ENCODE data around the gene LCN9. TPM values are rescaled to one million over a fixed set of nuclear protein-coding genes. Genes with fewer than 3 reads are reported as not detected.

Gene LCN9
- total RNA-seq, 1 donor from 2014 or later = not detected

DNA sequence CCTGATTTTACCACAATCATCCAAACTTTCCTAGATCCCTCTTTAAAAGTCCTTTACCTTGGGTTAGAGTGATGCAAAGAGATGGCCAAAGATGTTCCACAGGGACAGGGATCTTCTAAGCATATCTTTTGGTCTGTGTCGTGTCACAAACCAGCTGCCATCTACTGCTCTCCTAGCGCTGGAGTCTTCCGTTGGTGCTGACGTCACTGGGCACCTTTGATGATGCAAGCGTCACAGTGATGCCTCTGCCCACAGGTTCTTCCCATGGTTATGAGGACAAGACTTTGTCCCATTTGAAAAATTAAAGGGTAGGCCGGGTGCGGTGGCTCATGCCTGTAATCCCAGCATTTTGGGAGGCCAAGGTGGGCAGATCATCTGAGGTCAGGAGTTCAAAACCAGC, 22.1 kb upstream of the LCN9 start:
- Histone ChIP-seq H3K9me3 (replicated peaks) (peaks cover 28% of the 10 kb centered on the region), H3K27ac (replicated peaks) (no peak overlapping the region), H3K4me1 (no peaks in the 10 kb centered on the region), H3K27me3 (ENCODE audit: low read depth) (peaks cover 59% of the 10 kb centered on the region), H3K36me3 (no peaks in the 10 kb centered on the region), H3K4me3 (no peak overlapping the region)
- intact Hi-C loops (cut with micrococcal nuclease) = no loop called here
- TF ChIP-seq, protein P1, sequence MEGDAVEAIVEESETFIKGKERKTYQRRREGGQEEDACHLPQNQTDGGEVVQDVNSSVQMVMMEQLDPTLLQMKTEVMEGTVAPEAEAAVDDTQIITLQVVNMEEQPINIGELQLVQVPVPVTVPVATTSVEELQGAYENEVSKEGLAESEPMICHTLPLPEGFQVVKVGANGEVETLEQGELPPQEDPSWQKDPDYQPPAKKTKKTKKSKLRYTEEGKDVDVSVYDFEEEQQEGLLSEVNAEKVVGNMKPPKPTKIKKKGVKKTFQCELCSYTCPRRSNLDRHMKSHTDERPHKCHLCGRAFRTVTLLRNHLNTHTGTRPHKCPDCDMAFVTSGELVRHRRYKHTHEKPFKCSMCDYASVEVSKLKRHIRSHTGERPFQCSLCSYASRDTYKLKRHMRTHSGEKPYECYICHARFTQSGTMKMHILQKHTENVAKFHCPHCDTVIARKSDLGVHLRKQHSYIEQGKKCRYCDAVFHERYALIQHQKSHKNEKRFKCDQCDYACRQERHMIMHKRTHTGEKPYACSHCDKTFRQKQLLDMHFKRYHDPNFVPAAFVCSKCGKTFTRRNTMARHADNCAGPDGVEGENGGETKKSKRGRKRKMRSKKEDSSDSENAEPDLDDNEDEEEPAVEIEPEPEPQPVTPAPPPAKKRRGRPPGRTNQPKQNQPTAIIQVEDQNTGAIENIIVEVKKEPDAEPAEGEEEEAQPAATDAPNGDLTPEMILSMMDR (IDR thresholded peaks at IDR 0.05; ENCODE audit: borderline replicate concordance) = no peak
- DNase-seq = no peak

DNA sequence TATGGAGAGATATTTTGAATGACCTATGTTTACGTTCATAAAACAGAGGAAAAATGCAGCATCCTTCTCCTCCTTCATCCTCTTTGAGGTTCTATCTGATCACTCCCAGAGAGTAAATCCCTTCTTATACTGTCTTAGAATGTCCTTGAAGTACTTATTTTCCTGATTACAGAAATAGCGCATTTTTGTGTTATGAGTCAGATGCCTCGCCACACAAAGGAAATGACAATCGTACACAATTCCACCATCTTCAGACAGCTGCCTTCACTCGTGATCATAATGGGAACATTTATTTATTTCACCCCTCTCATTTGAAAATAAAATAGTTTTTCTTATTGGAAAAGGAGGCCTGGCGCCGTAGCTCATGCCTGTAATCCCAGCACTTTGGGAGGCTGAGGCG, 21.4 kb upstream of the LCN9 start:
- intact Hi-C loops (cut with micrococcal nuclease) = no loop called here
- Histone ChIP-seq H3K27ac (replicated peaks) (no peak overlapping the region), H3K9me3 (replicated peaks) (peaks cover 35% of the 10 kb centered on the region), H3K4me3 (no peak overlapping the region), H3K36me3 (no peaks in the 10 kb centered on the region), H3K4me1 (no peaks in the 10 kb centered on the region), H3K27me3 (ENCODE audit: low read depth) (peaks cover 52% of the 10 kb centered on the region)
- no peak for DNase-seq
- TF ChIP-seq, protein P1 (IDR thresholded peaks at IDR 0.05; ENCODE audit: borderline replicate concordance) = no peak

DNA sequence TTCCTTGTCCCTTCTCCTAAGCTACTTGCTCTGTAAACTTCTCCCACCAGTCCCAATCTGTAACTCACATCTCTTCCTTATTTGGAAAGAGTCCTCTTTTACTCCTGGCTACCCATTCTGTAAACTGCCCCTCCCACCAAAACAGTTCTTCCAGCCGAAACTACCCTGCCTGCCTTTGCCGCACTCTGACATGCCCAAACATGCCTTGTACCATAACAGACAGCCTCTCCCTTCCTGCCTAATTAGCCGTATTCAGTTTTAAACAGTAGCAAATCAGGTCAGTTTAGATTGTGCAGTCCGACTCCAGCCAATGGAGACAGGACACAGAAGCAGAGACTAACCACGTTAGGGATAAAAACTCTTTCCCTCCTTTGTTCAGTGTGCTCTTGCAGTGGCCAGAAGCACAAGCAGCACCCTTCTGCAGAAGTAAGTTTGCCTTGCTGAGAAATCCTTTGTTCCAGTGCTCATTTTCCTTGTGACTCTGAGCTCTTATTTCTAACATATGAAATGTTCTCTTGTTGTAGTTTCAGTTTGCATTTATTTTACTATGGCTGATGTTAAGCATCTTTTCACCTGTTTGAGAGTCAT, 18.4 kb upstream of the LCN9 start:
- Histone ChIP-seq H3K9me3 (replicated peaks) (peaks cover 65% of the 10 kb centered on the region), H3K4me1 (no peaks in the 10 kb centered on the region), H3K36me3 (no peaks in the 10 kb centered on the region), H3K27ac (replicated peaks) (no peak overlapping the region), H3K27me3 (ENCODE audit: low read depth) (peaks cover 23% of the 10 kb centered on the region), H3K4me3 (no peak overlapping the region)
- DNase-seq = no peak
- intact Hi-C loops (cut with micrococcal nuclease) = no loop called here
- TF ChIP-seq, protein P1 (IDR thresholded peaks at IDR 0.05; ENCODE audit: borderline replicate concordance) = no peak

DNA sequence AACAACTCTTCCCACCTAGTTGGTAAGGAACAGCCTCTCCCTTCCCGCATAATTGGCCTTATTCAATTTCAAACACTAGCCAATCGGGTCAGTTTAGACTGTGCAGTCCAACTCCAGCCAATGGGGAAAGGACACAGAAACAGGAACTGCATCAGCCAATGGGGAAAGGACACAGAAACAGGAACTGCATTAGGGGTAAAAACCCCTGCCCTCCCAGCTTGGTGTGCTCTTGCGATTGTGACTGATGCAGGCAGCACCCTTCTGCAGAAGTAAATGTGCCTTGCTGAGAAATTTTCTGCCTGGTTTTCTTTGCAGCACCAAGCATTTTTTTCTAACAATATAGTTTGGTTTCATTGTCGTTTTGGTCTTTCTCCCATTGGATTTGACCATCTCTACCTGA, 15.2 kb upstream of the LCN9 start:
- no peak overlapping the region for H3K4me3 ChIP-seq
- H3K4me1 ChIP-seq = no peaks in the 10 kb centered on the region
- intact Hi-C loops (cut with micrococcal nuclease) = no loop called here
- no peaks in the 10 kb centered on the region for H3K36me3 ChIP-seq
- H3K9me3 ChIP-seq (replicated peaks) = peaks cover 67% of the 10 kb centered on the region
- H3K27ac ChIP-seq (replicated peaks) = no peak overlapping the region
- no peaks in the 10 kb centered on the region for H3K27me3 ChIP-seq (ENCODE audit: low read depth)
- DNase-seq = no peak
- TF ChIP-seq, protein P1 (IDR thresholded peaks at IDR 0.05; ENCODE audit: borderline replicate concordance) = no peak

DNA sequence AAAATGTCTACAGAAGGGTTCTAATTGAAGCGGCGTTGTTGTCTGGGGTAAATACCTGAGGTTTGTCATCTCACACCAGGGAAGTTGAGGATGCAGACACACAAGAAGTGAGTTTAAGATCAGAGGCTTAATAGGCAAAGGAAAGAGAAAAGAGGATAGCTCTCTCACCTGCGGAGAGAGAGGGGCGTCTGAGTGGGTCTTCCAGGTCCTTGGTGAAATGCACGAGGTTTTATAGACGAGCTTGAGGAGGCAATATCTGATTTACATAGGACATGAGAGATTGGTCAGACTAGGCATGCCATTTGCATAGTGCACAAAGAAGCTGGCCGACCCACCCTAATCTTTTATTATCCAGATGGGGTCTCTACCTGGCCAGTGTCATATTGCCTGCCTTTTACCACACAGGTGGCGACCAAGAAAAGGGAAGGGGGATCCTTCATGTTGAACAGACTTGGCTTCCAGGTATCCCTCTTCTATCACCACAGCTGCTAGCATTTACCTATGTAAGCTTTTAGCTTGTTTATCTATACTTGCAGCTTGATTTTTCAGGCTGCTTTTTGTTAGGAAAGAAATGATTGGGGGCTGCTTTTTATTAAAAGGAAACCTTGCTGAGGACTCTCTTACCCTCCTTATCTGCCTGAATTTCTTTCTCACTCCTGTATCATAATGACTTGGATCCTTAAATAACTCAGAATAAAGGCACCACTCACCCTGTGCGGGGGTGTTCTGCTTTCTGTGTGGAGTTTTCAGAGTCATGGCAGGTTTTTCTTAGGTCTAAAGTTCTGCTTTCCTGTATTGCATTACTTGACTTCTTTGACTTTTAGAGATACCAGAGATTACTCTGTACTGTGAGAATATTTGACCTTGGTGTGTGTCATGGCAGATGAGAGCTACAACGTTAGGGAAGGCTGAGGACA, 14.4 kb upstream of the LCN9 start:
- Histone ChIP-seq H3K36me3 (no peaks in the 10 kb centered on the region), H3K4me3 (no peak overlapping the region), H3K4me1 (no peaks in the 10 kb centered on the region), H3K27me3 (ENCODE audit: low read depth) (peaks cover 4% of the 10 kb centered on the region), H3K9me3 (replicated peaks) (peaks cover 62% of the 10 kb centered on the region), H3K27ac (replicated peaks) (no peak overlapping the region)
- DNase-seq = no peak
- intact Hi-C loops (cut with micrococcal nuclease) = no loop called here
- TF ChIP-seq, protein P1 (IDR thresholded peaks at IDR 0.05; ENCODE audit: borderline replicate concordance) = no peak
